Type B pancreatic cell (in vitro differentiated cells): ENCODE data around the gene ELFN1. TPM values are rescaled to one million over a fixed set of nuclear protein-coding genes. Genes with fewer than 3 reads are reported as not detected.
A peak's percentile ranks its signal among the peaks of the same experiment; 100 is the strongest.

Experiments used
- DNase-seq: peaks from one replicate; pipeline ENCODE4 v3.0.0; 2021; ENCODE audit warnings: mixed read lengths; ENCODE audit not compliant: unreplicated experiment; ENCODE audit errors: extremely low spot score
- H3K27ac Mint-ChIP-seq: 2 replicates; pipeline ENCODE4 v1.8.0; 2021; ENCODE audit warnings: mild to moderate bottlenecking, mixed read lengths
- H3K27me3 Mint-ChIP-seq: 2 replicates; pipeline ENCODE4 v1.8.0; 2021; ENCODE audit warnings: mixed read lengths
- H3K36me3 Mint-ChIP-seq: 2 replicates; pipeline ENCODE4 v1.8.0; 2021; ENCODE audit warnings: mixed read lengths
- H3K4me1 Mint-ChIP-seq: one replicate; pipeline ENCODE4 v1.8.0; 2021; ENCODE audit warnings: mixed read lengths; ENCODE audit not compliant: unreplicated experiment
- H3K4me3 Mint-ChIP-seq: 2 replicates; pipeline ENCODE4 v1.8.0; 2021; ENCODE audit warnings: mild to moderate bottlenecking, mixed read lengths
- H3K9me3 Mint-ChIP-seq: 2 replicates; pipeline ENCODE4 v1.8.0; 2021; ENCODE audit warnings: mixed read lengths
- total RNA-seq: library from RNA; stranded (reverse); gene quantifications from 2 replicates; pipeline ENCODE4 v1.2.1, GENCODE V29; 2021; ENCODE audit warnings: low replicate concordance
- TF ChIP-seq, protein P1 (sequence below): fragments of 200-600 bp; sonication (generic); conservative IDR thresholded peaks from 2 replicates; pipeline ENCODE4 v1.5.0; 2021; ENCODE audit warnings: antibody characterized with exemption, mild to moderate bottlenecking

Gene ELFN1
- total RNA-seq, 1 donor from 2014 or later, result 5.8 TPM

DNA sequence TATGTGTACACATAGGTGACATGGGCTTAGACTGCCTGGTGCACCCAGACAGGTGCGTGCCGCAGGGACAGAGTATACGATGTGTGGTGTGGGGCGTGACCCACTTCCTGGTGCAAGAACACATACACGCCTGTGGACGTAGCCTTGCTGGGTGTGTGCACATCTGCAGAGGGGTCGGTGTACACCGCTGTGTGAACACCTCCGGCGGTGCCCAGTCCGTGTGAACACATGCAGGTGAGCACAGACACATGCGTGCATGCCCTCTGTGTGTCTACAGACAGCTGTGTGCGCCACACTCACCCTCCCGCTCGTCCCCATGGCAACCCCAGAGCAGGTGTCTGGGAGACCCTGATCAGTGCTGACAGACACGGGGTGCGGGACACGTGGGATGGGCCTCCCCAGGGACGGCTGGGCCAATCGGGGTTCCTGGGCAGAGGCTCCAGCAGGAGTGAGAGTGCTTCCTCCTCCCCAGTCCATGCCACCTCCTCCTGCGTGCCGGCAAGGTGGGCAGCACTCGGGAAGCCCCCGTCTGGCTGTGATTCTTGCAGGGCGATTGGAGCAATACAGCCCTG is 23.4 kb downstream of the ELFN1 start:
- H3K27ac Mint-ChIP-seq, result no peak overlapping the region
- H3K4me3 Mint-ChIP-seq, result no peak overlapping the region
- peaks cover 7% of the 10 kb centered on the region for H3K36me3 Mint-ChIP-seq

DNA sequence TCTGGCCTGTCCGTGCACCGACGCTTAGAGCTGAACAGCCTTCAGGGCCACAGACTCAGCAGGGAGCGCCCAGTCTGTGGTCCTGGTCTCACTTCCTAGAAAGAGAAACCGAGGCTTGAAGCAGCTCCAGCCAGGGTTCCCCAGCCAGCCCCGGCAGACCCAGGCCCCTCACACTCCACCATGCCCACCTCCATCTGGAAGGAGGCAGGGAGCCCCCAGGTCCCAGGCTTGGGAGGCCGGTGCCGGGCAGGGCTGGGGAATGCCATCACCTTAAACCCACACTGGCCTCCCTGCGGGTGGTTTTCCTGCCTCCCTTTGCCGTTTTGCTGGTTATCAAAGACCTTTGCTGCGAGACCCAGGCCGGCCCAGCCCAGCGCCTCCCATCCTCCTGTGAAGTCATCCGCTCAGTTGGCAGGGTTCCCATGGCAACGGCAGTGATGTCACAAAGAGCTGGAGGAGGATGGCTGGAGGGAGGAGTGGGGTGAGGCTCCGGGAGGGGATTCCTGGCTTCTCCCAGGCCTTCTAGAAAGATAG is 24.0 kb downstream of the ELFN1 start:
- Mint-ChIP-seq H3K4me1 (peaks cover 12% of the 10 kb centered on the region), H3K4me3 (no peak overlapping the region), H3K36me3 (peaks cover 2% of the 10 kb centered on the region), H3K27me3 (peaks cover 14% of the 10 kb centered on the region), H3K27ac (no peak overlapping the region), H3K9me3 (no peaks in the 10 kb centered on the region)
- DNase-seq, result peak; percentile 79
- TF ChIP-seq, protein P1, sequence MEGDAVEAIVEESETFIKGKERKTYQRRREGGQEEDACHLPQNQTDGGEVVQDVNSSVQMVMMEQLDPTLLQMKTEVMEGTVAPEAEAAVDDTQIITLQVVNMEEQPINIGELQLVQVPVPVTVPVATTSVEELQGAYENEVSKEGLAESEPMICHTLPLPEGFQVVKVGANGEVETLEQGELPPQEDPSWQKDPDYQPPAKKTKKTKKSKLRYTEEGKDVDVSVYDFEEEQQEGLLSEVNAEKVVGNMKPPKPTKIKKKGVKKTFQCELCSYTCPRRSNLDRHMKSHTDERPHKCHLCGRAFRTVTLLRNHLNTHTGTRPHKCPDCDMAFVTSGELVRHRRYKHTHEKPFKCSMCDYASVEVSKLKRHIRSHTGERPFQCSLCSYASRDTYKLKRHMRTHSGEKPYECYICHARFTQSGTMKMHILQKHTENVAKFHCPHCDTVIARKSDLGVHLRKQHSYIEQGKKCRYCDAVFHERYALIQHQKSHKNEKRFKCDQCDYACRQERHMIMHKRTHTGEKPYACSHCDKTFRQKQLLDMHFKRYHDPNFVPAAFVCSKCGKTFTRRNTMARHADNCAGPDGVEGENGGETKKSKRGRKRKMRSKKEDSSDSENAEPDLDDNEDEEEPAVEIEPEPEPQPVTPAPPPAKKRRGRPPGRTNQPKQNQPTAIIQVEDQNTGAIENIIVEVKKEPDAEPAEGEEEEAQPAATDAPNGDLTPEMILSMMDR, result no peak

More for the DNA sequence above, 23.4 kb downstream of the ELFN1 start:
- peak; percentile 64 for DNase-seq
- TF ChIP-seq, protein P1, result no peak
- peaks cover 12% of the 10 kb centered on the region for H3K4me1 Mint-ChIP-seq
- no peaks in the 10 kb centered on the region for H3K9me3 Mint-ChIP-seq
- H3K27me3 Mint-ChIP-seq, result peaks cover 11% of the 10 kb centered on the region

GRCh38 chr7:1694611-1695511 is 24.8 kb downstream of the ELFN1 start:
- TF ChIP-seq, protein P1, result no peak
- H3K4me1 Mint-ChIP-seq, result peaks cover 12% of the 10 kb centered on the region

GRCh38 chr7:1695800-1696454 is 25.9 kb downstream of the ELFN1 start:
- Mint-ChIP-seq H3K36me3 (no peaks in the 10 kb centered on the region), H3K4me1 (peaks cover 12% of the 10 kb centered on the region), H3K9me3 (no peaks in the 10 kb centered on the region), H3K27ac (no peak overlapping the region), H3K27me3 (peaks cover 10% of the 10 kb centered on the region), H3K4me3 (no peak overlapping the region)
- TF ChIP-seq, protein P1, result no peak
- DNase-seq, result peak; percentile 39

More at GRCh38 chr7:1694611-1695511, 24.8 kb downstream of the ELFN1 start:
- no peaks in the 10 kb centered on the region for H3K9me3 Mint-ChIP-seq
- no peak overlapping the region for H3K4me3 Mint-ChIP-seq
- no peaks in the 10 kb centered on the region for H3K36me3 Mint-ChIP-seq
- DNase-seq, result peak; percentile 62
- H3K27ac Mint-ChIP-seq, result no peak overlapping the region
- H3K27me3 Mint-ChIP-seq, result peaks cover 14% of the 10 kb centered on the region

GRCh38 chr7:1696671-1697498 is 26.8 kb downstream of the ELFN1 start:
- H3K27ac Mint-ChIP-seq, result no peak overlapping the region
- no peaks in the 10 kb centered on the region for H3K9me3 Mint-ChIP-seq
- peaks cover 10% of the 10 kb centered on the region for H3K27me3 Mint-ChIP-seq
- H3K4me1 Mint-ChIP-seq, result peaks cover 12% of the 10 kb centered on the region
- TF ChIP-seq, protein P1, result no peak
- peak; percentile 67 for DNase-seq
- no peaks in the 10 kb centered on the region for H3K36me3 Mint-ChIP-seq
- H3K4me3 Mint-ChIP-seq, result no peak overlapping the region
